GM12874 (cell line): ENCODE results near the gene WDFY1.

Experiments
- TF ChIP-seq, protein P1 (sequence below): IDR thresholded peaks from 2 replicates; pipeline ENCODE4 v1.5.1; 2011; ENCODE audit warnings: low read depth, mild to moderate bottlenecking, control low read depth, low read length, moderate library complexity; ENCODE audit not compliant: insufficient read depth

WDFY1 gene

DNA sequence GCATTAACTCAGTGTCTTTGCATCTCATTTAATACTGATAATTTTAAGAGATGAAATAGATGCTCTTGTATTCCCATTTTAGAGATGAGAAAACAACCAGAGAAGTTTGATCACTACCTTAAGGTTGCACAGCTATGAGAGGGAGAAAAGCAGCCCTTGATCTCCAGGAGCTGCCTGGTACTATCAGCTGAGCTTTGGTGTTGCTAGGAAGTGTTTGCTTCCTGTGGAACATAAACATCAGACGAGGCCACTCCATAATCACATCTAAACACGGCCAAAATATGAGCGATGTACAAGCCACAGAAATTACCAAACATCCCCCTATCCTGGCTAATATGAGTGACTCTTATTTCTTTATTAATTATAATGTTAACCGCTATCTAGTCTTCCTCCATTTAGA lies 620 bp upstream of the WDFY1 start:
- TF ChIP-seq, protein P1, sequence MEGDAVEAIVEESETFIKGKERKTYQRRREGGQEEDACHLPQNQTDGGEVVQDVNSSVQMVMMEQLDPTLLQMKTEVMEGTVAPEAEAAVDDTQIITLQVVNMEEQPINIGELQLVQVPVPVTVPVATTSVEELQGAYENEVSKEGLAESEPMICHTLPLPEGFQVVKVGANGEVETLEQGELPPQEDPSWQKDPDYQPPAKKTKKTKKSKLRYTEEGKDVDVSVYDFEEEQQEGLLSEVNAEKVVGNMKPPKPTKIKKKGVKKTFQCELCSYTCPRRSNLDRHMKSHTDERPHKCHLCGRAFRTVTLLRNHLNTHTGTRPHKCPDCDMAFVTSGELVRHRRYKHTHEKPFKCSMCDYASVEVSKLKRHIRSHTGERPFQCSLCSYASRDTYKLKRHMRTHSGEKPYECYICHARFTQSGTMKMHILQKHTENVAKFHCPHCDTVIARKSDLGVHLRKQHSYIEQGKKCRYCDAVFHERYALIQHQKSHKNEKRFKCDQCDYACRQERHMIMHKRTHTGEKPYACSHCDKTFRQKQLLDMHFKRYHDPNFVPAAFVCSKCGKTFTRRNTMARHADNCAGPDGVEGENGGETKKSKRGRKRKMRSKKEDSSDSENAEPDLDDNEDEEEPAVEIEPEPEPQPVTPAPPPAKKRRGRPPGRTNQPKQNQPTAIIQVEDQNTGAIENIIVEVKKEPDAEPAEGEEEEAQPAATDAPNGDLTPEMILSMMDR: no peak

DNA sequence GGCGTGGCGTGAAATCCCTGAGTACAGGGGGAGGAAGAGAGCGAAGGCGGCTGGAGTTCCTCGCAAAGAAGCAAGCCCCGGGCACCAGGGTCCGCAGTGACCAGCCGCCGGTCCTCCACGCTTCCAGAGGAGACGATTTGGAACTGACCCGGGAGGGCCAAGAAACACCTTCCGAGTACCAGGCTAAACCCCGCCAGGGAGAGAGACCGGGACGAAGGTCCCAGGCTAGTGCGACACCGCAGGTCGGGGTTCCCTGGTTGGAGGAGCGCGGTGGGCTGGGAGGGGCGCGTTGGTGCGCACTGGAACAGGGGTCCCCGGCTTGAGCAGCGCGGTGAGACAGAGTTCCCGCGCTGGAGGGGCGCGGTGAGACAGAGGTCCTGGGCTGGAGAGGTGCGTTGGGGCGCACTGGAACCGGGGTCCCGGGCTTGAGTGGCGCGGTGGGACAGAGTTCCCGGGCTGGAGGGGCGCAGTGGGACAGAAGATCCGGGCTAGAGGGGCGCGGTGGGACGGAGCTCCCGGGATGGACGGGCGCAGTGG lies 901 bp downstream of the WDFY1 start:
- TF ChIP-seq, protein P1: no peak

DNA sequence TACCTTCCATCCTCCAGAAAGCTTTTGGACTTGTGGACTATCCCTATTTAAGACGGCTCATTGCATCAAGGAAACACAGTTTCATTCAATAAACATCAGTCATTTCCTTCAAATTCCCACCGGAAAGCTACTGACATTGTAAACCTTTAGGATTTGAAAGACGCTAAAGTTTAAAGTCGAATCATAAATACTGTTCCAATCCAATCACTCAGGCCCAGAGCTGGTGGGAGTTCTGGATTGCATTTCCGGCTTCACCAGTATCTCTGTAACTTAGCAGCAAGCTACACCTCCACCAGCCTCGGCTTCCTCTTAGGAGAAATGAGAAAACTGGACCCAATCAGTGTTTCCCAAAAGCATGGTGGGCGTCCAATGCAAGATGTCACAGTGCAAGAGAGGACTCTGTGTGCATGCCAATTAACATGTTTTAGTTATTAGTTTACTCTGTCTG lies 1.6 kb downstream of the WDFY1 start:
- TF ChIP-seq, protein P1: no peak

DNA sequence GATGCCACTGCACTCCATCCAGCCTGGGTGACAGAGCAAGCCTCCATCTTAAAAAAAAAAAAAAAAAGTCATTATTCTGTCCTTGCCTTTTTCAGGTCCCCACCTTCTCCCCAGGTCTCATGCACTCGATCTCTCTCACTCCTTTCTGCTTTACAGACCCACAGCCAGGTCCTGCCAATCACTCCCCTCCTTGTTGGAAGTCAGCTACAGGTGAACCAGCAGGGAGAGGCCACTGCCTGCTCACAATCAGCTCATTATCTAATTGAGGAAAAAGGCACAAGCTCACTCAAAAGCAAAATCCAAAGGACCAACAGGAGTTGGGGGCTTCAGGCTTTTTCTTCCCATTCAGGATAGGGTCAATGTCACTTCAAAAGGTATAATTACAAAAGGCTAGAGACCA lies 2.0 kb downstream of the WDFY1 start:
- TF ChIP-seq, protein P1: no peak

DNA sequence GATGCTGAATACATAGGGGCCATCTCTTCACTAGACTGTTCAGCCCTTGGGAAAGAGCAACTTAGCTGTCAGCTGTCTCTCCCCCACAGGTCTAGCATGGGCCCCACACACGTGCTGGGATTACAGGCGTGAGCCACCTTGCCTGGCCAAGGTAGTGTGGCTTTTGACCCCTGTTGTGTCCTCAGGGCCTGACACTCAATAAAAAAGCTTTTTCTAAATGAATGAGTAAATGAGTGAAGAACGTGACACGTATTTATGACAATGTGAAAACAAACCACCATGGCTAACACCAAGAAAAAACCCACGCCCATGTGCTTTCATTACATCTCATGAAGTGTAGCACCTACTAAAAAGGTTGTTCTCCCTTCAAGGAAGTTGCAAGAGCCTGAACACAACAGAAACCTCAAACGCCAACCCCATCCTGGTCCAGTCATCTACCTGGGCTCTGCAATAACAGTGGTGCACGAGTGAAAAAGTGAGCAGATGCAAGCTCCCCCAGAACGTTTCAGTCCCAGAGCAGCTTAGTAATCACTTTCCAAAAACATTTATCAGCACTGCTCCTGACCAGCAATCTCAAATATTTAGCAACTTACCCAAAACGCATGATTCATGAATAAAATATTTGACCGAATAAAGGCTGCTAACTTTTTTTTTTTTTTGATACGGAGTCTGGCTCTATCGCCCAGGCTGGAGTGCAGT lies 3.4 kb downstream of the WDFY1 start:
- TF ChIP-seq, protein P1: no peak

DNA sequence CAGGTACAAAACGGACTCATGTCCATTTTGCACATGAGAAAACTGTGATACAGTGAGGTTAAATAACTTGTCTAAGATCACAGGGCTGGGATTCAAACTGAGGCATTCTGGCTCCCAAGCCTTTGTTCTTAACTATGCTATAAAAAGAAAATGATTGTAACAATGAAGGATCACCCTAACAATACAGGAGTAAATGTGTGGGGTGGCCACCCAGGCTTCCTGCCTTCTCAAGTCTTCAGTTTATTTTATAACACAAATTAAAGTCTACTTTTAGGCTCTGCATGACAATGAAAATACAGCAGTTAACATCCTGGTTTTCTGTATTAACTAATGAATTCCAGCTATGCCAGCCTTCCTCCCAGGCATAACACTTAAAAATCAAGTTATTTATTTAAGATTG lies 7.6 kb downstream of the WDFY1 start:
- TF ChIP-seq, protein P1: no peak

DNA sequence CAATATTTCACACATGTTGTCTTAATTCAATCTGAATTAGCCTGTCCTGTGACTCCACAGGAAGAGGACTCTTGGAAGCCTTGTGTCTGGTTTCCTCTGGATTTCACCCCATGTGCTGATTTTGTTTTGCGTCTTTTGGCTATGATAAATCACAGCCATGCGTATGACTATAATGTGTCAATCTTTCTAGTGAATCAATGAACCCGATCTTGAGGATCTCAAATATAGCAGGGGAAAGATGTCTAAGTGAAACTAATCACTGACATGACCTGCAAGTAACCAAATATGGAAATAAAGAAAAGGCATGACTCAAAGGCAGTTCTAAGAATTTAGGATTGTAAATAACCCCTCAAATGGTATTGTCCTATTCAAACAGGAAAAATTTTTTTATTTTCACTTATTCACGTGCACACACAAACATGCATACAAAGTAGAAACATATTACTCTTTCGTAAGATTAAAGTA lies 8.2 kb downstream of the WDFY1 start:
- TF ChIP-seq, protein P1: no peak
